Gastrocnemius medialis (tissue), 4 donors: ENCODE measurements around the gene ATXN1.

Experiments
- POLR2A ChIP-seq, 2 donors: fragments of 450-650 bp; IDR thresholded peaks; one replicate each; pipeline ENCODE4 v1.6.1; 2017; ENCODE audit warnings: antibody characterized with exemption in 2 of 2, mild to moderate bottlenecking in 2 of 2, moderate library complexity in 2 of 2
- TF ChIP-seq, protein P1 (sequence below), 5 experiments: fragments of 450-650 bp in 3 of 5; fragments of 200-600 bp in 2 of 5; sonication (generic) in 2 of 5; IDR thresholded peaks in 4 of 5; conservative IDR thresholded peaks in 1 of 5; 1 replicate in 4 of 5; 2 replicates in 1 of 5; pipeline ENCODE4 v1.5.1; 2016 to 2019; ENCODE audit warnings: antibody characterized with exemption in 5 of 5, mild to moderate bottlenecking in 3 of 5, moderate library complexity in 3 of 5

GRCh38 chr6:16270178-16270794 is 491.0 kb downstream of the ATXN1 start:
- TF ChIP-seq, protein P1, sequence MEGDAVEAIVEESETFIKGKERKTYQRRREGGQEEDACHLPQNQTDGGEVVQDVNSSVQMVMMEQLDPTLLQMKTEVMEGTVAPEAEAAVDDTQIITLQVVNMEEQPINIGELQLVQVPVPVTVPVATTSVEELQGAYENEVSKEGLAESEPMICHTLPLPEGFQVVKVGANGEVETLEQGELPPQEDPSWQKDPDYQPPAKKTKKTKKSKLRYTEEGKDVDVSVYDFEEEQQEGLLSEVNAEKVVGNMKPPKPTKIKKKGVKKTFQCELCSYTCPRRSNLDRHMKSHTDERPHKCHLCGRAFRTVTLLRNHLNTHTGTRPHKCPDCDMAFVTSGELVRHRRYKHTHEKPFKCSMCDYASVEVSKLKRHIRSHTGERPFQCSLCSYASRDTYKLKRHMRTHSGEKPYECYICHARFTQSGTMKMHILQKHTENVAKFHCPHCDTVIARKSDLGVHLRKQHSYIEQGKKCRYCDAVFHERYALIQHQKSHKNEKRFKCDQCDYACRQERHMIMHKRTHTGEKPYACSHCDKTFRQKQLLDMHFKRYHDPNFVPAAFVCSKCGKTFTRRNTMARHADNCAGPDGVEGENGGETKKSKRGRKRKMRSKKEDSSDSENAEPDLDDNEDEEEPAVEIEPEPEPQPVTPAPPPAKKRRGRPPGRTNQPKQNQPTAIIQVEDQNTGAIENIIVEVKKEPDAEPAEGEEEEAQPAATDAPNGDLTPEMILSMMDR (IDR thresholded peaks at IDR 0.05 in 4 of 5, conservative IDR thresholded peaks at IDR 0.05 in 1 of 5): no peak
- no peak for TF ChIP-seq POLR2A (IDR thresholded peaks at IDR 0.05)
